Measurements from ENCODE around the gene ST6GAL1. TPM values are rescaled to one million over a fixed set of nuclear protein-coding genes. Genes with fewer than 3 reads are reported as not detected.
A peak's percentile ranks its signal among the peaks of the same experiment; 100 is the strongest.

Gene ST6GAL1
- total RNA-seq, 2 experiments from 2014 or later: 99.1 to 109 TPM

DNA sequence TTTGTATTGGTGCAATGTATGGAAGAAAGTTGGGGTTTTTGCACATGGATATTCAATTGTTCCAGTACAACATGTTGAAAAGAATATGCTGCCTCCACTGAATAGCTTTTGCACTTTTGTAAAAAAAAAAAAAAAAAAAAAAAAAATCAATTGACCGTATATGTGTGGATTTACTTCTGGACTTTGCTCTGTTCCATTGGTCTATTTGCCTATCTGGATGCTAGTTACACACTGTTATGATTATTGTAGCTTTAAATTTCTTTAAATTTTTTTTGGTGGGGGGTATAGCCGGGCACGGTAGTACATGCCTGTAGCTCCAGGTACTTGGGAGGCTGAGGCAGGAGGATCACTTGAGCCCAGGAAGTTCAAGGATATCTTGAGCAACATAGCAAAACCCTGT lies 156.5 kb downstream of the ST6GAL1 start:
- peaks cover 28% of the 10 kb centered on the region for H3K9me3 Mint-ChIP-seq (ENCODE audit: insufficient read depth)
- no peak overlapping the region for H3K27ac Mint-ChIP-seq
- H3K36me3 Mint-ChIP-seq (ENCODE audit: low read depth): peaks cover 13% of the 10 kb centered on the region
- ChIA-PET CTCF (interaction anchor here (1.2 to 1.3 kb wide), 2 partner anchors 26 to 53 kb away, joined by 3 to 5 read pairs; partner anchors contain the start of gene RPL39L), POLR2A (no interaction called here)
- peaks cover 13% of the 10 kb centered on the region for H3K4me1 Mint-ChIP-seq (ENCODE audit: low read depth)
- ATAC-seq: no peak
- no peak overlapping the region for H3K4me3 Mint-ChIP-seq
- DNase-seq: no peak
- H3K27me3 Mint-ChIP-seq (ENCODE audit: low read depth): no peaks in the 10 kb centered on the region

DNA sequence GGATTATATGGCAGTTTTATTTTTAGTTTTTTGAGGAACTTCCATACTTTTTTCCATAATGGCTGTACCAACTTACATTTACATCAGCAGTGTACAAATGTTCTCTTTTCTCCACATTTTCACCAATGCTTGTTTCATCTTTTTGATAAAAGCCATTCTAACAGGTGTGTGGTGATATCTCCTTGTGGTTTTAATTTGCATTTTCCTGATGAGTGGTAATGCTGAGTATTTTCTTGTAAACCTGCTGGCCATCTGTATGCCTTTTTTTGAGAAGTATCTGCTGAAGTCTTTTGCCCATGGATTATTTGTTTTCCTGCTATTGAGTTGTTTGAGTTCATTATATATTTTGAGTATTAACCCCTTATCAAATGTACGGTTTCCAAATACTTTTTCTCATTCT lies 158.4 kb downstream of the ST6GAL1 start:
- no peak for DNase-seq
- H3K27ac Mint-ChIP-seq: no peak overlapping the region
- CTCF ChIA-PET: interaction anchor here (1.1 kb wide), 1 partner anchor 13 kb away, joined by 4 read pairs; no protein-coding TSS in a partner anchor

DNA sequence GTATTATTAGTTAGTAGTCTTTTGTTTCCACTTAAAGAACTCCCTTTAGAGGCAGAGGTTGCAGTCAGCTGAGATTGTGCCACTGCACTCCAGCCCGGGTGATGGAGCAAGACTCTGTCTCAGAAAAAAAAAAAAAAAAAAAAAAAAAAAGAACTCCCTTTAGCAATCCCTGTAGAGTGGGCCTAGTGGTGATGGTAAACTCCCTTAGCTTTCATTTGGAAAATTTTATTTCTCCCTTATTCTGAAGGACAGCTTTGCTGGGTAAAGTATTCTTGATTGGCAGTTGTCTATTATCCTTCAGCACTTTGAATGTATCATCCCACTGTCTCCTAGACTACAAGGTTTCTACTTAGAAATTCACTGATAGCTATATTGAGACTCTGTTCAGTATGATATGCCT lies 163.0 kb downstream of the ST6GAL1 start:
- Mint-ChIP-seq H3K27ac (no peak overlapping the region), H3K4me3 (no peak overlapping the region), H3K9me3 (ENCODE audit: insufficient read depth) (peaks cover 39% of the 10 kb centered on the region), H3K4me1 (ENCODE audit: low read depth) (peaks cover 4% of the 10 kb centered on the region), H3K36me3 (ENCODE audit: low read depth) (peaks cover 17% of the 10 kb centered on the region), H3K27me3 (ENCODE audit: low read depth) (no peaks in the 10 kb centered on the region)
- DNase-seq: no peak
- ChIA-PET POLR2A (no interaction called here), CTCF (interaction anchor here (1.0 to 1.9 kb wide), 5 partner anchors 8 to 46 kb away, joined by 3 to 8 read pairs (median 3); partner anchors contain the start of gene RPL39L)
- no peak for ATAC-seq

More for the DNA sequence above, 158.4 kb downstream of the ST6GAL1 start:
- Mint-ChIP-seq H3K36me3 (ENCODE audit: low read depth) (peaks cover 16% of the 10 kb centered on the region), H3K27me3 (ENCODE audit: low read depth) (no peaks in the 10 kb centered on the region), H3K4me1 (ENCODE audit: low read depth) (peaks cover 13% of the 10 kb centered on the region), H3K4me3 (no peak overlapping the region), H3K9me3 (ENCODE audit: insufficient read depth) (peaks cover 34% of the 10 kb centered on the region)
- ATAC-seq: no peak
- POLR2A ChIA-PET: interaction anchor here (0.6 kb wide), 1 partner anchor 305 kb away, joined by 3 read pairs; no protein-coding TSS in a partner anchor

DNA sequence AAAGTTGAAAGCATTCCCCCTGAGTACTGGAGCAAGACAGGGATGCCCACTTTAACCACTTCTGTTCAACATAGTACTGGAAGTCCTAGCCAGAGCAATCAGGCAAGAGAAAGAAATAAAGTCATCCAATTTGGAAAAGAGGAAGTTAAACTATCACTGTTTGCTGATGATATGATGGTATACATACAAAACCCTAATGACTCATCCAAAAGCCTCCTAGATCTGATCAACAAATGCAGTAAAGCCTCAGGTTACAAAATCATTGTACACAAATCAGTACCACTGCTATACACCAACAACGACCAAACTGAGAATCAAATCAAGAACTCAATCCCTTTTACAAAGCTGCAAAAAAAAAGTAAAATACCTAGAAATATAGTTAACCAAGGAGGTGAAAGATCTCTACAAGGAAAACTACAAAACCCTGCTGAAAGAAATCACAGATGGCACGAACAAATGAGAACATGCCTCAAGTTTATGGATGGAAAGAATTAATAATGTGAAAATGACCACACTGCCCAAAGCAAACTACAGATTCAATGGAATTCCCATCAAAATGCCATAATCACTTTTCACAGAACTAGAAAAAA lies 168.7 kb downstream of the ST6GAL1 start:
- H3K36me3 Mint-ChIP-seq (ENCODE audit: low read depth): peaks cover 19% of the 10 kb centered on the region
- ChIA-PET POLR2A (no interaction called here), CTCF (interaction anchor here (0.7 to 1.3 kb wide), 2 partner anchors 14 to 72 kb away, joined by 3 read pairs; no protein-coding TSS in a partner anchor)
- peaks cover 16% of the 10 kb centered on the region for H3K9me3 Mint-ChIP-seq (ENCODE audit: insufficient read depth)
- H3K27me3 Mint-ChIP-seq (ENCODE audit: low read depth): no peaks in the 10 kb centered on the region
- no peak overlapping the region for H3K4me3 Mint-ChIP-seq
- H3K27ac Mint-ChIP-seq: no peak overlapping the region
- DNase-seq: no peak
- H3K4me1 Mint-ChIP-seq (ENCODE audit: low read depth): peaks cover 29% of the 10 kb centered on the region
- no peak for ATAC-seq

DNA sequence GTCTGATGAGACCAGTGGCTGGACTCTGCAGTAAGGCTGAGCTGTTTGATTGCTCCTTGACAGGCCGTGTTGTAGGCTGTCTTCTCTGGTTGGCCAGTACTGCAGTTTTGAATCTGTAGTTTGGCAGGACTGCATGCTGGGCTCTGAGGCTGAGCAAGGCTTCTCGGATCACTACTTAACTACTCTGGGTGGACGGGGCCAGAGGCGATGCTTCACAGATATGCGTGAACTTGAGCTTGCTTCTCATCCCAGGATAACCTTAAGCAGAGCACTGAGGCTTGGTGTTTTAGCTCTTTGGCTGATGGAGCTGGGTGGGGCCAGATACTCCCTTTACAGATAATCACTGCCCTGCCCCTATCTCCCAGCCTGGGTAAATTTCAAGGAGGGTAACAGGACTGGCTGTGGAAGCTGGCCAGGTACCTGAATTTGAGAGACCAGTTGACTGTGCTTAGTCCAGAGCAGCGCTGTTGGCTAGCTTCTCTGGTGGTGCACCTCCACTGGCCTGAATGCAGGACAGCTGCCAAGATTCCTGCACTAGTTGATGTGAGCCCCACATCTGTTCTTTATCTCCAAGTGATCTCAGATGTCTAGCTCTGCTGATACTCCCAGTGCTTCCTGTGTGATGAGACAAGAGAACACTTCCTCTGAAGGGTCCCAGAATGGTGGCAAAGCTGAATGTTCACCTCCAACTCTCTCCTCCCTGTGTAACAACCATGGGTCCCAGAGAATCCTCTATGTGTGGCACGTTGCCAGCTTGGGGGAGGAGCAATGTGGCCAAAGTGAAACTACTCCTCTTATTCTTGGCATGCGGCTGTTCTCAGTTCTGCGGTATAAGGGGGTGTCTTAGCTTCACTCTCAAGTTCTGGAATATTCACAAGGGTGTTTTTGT lies 171.1 kb downstream of the ST6GAL1 start:
- Mint-ChIP-seq H3K27me3 (ENCODE audit: low read depth) (no peaks in the 10 kb centered on the region), H3K36me3 (ENCODE audit: low read depth) (peaks cover 18% of the 10 kb centered on the region), H3K27ac (peak overlapping the region; percentile 74), H3K9me3 (ENCODE audit: insufficient read depth) (peaks cover 9% of the 10 kb centered on the region), H3K4me1 (ENCODE audit: low read depth) (peaks cover 35% of the 10 kb centered on the region), H3K4me3 (peak overlapping the region; percentile 32)
- DNase-seq (peak; percentile 70), ATAC-seq (peak; percentile 81)
- POLR2A ChIA-PET: interaction anchor here (0.6 kb wide), 1 partner anchor 12 kb away, joined by 3 read pairs; no protein-coding TSS in a partner anchor
- CTCF ChIA-PET: interaction anchor here (0.9 to 3.2 kb wide), 13 partner anchors 8 to 280 kb away, joined by 3 to 29 read pairs (median 4); partner anchors contain the start of gene RPL39L

DNA sequence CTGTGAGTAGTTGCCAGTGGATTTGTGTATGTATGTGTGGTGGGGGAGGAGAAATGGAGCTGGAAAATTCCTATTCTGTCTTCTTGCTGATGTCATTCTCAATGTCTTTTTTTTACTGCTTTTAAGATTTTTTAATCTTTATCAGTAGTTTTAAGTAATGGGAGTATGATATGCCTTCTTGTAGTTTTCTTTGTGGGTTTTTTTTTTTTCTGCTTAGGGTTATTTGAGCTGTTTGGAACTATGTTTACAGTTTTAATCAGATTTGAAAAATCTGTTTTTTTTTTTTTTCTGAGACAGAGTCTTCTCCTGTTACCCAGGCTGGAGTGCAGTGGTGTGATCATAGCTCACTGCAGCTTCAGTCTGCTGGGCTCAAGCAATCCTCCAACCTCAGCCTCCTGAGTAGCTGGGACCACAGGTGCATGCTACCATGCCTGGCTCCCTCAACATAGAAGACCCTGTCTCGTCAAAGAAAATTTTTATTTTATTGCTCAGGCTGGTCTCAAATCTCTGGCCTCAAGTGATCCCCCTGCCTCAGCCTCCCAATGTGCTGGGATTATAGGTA lies 171.8 kb downstream of the ST6GAL1 start:
- peak overlapping the region; percentile 74 for H3K27ac Mint-ChIP-seq
- ChIA-PET POLR2A (no interaction called here), CTCF (interaction anchor here (0.9 to 3.2 kb wide), 12 partner anchors 7 to 281 kb away, joined by 3 to 29 read pairs (median 4); partner anchors contain the start of gene RPL39L)
- H3K9me3 Mint-ChIP-seq (ENCODE audit: insufficient read depth): peaks cover 6% of the 10 kb centered on the region
- DNase-seq (no peak), ATAC-seq (no peak)
- peak overlapping the region; percentile 32 for H3K4me3 Mint-ChIP-seq
- H3K27me3 Mint-ChIP-seq (ENCODE audit: low read depth): no peaks in the 10 kb centered on the region
- peaks cover 17% of the 10 kb centered on the region for H3K36me3 Mint-ChIP-seq (ENCODE audit: low read depth)
- H3K4me1 Mint-ChIP-seq (ENCODE audit: low read depth): peaks cover 35% of the 10 kb centered on the region

DNA sequence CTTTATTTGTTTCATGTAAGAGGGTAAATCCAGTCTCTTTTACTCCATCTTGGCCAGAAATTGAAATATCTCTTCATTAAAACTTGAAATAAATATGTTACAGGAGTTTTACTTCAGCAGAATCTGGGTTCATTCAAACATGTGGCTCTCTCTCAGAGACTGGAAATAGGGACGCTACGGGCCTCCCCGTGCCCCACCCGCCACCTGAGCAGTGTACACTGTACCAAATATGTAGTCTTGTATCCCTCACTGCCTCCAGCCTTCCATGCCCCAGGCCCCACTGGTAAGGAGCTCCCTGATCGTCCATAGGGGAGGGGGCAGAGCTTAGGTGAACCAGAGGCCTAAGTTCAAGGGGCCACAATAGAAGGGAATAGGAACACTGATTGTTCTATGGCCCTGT lies 172.9 kb downstream of the ST6GAL1 start:
- ChIA-PET POLR2A (no interaction called here), CTCF (interaction anchor here (2.5 to 3.2 kb wide), 4 partner anchors 10 to 254 kb away, joined by 13 to 29 read pairs (median 18); no protein-coding TSS in a partner anchor)
- Mint-ChIP-seq H3K27ac (no peak overlapping the region), H3K4me1 (ENCODE audit: low read depth) (peaks cover 31% of the 10 kb centered on the region), H3K36me3 (ENCODE audit: low read depth) (peaks cover 14% of the 10 kb centered on the region), H3K4me3 (no peak overlapping the region), H3K9me3 (ENCODE audit: insufficient read depth) (peaks cover 6% of the 10 kb centered on the region), H3K27me3 (ENCODE audit: low read depth) (no peaks in the 10 kb centered on the region)
- ATAC-seq (no peak), DNase-seq (no peak)

DNA sequence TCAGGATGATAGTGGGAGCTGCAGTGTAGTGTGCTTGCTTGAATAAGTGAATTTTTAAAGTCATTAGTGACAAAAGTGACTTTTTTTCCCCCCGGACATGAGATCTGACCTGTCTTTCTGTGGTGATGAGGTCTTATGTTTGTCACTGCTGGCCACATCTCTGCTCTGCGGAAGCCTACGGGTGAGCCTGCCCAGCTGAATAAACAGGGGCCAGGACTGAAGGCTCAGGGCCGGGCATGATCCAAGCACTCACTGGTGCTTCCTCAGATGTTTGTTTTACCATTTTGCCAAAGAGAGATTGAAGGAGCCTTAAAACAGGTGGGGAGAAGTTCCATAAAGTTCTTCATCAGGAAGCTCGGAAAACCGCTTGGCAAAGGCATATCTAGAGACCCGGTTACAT lies 174.0 kb downstream of the ST6GAL1 start:
- Mint-ChIP-seq H3K9me3 (ENCODE audit: insufficient read depth) (peaks cover 2% of the 10 kb centered on the region), H3K4me1 (ENCODE audit: low read depth) (peaks cover 25% of the 10 kb centered on the region), H3K27me3 (ENCODE audit: low read depth) (no peaks in the 10 kb centered on the region), H3K27ac (no peak overlapping the region), H3K4me3 (no peak overlapping the region), H3K36me3 (ENCODE audit: low read depth) (peaks cover 6% of the 10 kb centered on the region)
- POLR2A ChIA-PET: interaction anchor here (0.6 kb wide), 1 partner anchor 92 kb away, joined by 3 read pairs; no protein-coding TSS in a partner anchor
- no peak for DNase-seq
- ATAC-seq: no peak
- CTCF ChIA-PET: interaction anchor here (1.1 to 2.5 kb wide), 4 partner anchors 9 to 255 kb away, joined by 3 to 13 read pairs (median 5); partner anchors contain the start of gene RPL39L

DNA sequence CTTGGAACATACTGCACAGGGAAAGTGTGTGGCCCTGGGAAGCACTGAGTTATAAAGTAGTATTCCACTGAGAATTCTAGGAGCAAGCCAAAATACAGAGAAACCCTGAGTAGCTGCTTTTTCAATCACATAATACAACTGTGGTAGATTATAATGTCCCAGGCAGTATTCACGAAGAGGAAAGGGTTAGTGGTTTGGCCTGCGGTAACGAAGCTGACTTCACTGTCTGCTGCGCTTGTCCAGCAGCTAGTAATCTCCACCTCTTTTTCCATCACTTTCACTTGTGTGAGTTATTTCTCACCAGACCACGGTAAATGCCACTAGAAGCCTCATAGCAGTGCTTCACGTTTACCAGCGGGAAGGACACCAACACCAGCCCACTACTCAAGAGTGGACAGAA lies 174.6 kb downstream of the ST6GAL1 start:
- ChIA-PET POLR2A (no interaction called here), CTCF (interaction anchor here (0.7 to 2.5 kb wide), 6 partner anchors 9 to 256 kb away, joined by 3 to 13 read pairs (median 6); partner anchors contain the start of gene RPL39L)
- peaks cover 4% of the 10 kb centered on the region for H3K36me3 Mint-ChIP-seq (ENCODE audit: low read depth)
- no peak overlapping the region for H3K27ac Mint-ChIP-seq
- DNase-seq (peak; percentile 31), ATAC-seq (no peak)
- no peaks in the 10 kb centered on the region for H3K27me3 Mint-ChIP-seq (ENCODE audit: low read depth)
- H3K9me3 Mint-ChIP-seq (ENCODE audit: insufficient read depth): no peaks in the 10 kb centered on the region
- H3K4me3 Mint-ChIP-seq: no peak overlapping the region
- peaks cover 25% of the 10 kb centered on the region for H3K4me1 Mint-ChIP-seq (ENCODE audit: low read depth)

GRCh38 chr3:187105700-187106099 lies 175.4 kb downstream of the ST6GAL1 start:
- no peak for ATAC-seq
- no peak overlapping the region for H3K27ac Mint-ChIP-seq
- no peaks in the 10 kb centered on the region for H3K9me3 Mint-ChIP-seq (ENCODE audit: insufficient read depth)
- no peak for DNase-seq
- peaks cover 25% of the 10 kb centered on the region for H3K4me1 Mint-ChIP-seq (ENCODE audit: low read depth)
- ChIA-PET CTCF (interaction anchor here (0.7 to 2.5 kb wide), 8 partner anchors 8 to 256 kb away, joined by 3 to 13 read pairs (median 4); partner anchors contain the start of gene RPL39L), POLR2A (no interaction called here)
- H3K36me3 Mint-ChIP-seq (ENCODE audit: low read depth): peaks cover 4% of the 10 kb centered on the region
- no peak overlapping the region for H3K4me3 Mint-ChIP-seq
- no peaks in the 10 kb centered on the region for H3K27me3 Mint-ChIP-seq (ENCODE audit: low read depth)

DNA sequence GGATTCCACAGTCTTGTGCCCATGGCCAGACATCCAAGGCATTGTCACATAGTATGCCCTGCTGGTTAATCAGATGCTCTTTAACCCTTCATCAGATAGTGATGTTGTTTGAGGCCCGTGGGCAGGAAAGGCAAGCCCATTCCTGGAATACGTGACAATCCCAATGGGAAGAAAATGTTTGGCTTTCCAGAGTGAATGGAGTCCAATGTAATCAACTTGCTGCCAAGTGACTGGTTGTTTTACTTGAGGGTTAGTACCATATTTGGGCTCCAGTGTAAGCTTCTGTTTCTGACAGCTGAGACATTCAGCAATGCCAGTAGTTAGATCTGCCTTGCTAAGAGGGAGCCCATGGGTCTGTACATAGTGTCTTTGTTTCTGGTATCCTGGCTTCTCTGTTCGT lies 177.7 kb downstream of the ST6GAL1 start:
- H3K4me1 Mint-ChIP-seq (ENCODE audit: low read depth): peaks cover 11% of the 10 kb centered on the region
- ATAC-seq (no peak), DNase-seq (no peak)
- peaks cover 4% of the 10 kb centered on the region for H3K36me3 Mint-ChIP-seq (ENCODE audit: low read depth)
- no peaks in the 10 kb centered on the region for H3K27me3 Mint-ChIP-seq (ENCODE audit: low read depth)
- no peak overlapping the region for H3K4me3 Mint-ChIP-seq
- no peaks in the 10 kb centered on the region for H3K9me3 Mint-ChIP-seq (ENCODE audit: insufficient read depth)
- POLR2A ChIA-PET: no interaction called here
- CTCF ChIA-PET: interaction anchor here (0.8 to 1.2 kb wide), 2 partner anchors 493 to 579 kb away, joined by 3 read pairs; no protein-coding TSS in a partner anchor
- no peak overlapping the region for H3K27ac Mint-ChIP-seq
